GM12873 (cell line): ENCODE data around the gene SLC43A2.

ENCODE experiments used
- CTCF ChIP-seq: IDR thresholded peaks from 2 replicates; pipeline ENCODE4 v1.5.1; 2012; ENCODE audit warnings: low read depth, mild to moderate bottlenecking, moderate library complexity, low read length, control low read depth; ENCODE audit not compliant: insufficient read depth; ENCODE audit errors: missing control alignments

Gene SLC43A2

DNA sequence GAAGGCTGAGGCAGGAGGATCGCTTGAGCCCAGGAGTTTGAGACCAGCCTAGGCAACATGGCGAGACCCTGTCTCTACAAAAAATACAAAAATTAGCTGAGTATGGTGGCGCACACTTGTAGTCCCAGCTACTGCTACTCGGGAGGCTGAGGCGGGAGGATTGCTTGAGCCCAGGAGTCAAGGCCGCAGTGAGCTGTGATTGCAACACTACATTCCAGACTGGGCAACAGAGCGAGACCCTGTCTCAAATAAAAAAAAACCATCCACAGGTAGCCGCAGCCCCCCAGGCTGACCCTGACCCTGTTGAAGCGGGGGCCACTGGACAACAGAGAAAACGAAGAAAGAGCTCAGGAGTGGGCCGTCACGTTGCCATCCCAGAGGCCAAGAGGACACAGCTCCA, 4.0 kb downstream of the SLC43A2 start:
- TF ChIP-seq CTCF: no peak

DNA sequence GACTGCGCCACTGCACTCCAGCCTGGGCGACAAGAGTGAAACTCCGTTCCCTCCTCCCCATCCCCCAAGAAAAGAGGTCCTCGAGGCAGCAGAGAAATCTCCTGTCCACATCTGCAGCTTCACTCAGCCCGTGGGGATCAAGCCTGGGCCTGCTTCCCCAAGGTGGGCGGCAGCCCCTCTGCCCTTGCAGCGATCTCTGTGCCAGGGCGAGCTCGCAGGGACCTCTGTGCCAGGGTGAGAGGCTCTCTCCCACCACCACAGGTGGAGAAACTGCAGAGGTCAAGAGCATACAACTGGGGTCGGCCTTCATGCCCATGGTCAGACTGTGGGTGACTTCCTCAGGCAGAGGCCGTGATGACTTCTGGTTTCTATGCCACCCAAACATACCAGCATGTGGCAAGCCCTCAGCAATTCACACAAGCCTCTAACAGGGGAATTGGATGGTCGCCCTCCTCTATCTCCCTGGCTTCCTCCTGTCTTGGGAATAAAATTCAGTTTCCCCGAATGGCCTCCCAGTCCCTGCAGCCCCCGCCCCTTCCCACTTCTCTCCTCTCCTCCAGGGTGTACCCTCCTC, 5.5 kb downstream of the SLC43A2 start:
- TF ChIP-seq CTCF: no peak

- no peak for TF ChIP-seq CTCF
These were observed 7.2 kb downstream of the SLC43A2 start for GRCh38 chr17:1621273-1621954.

DNA sequence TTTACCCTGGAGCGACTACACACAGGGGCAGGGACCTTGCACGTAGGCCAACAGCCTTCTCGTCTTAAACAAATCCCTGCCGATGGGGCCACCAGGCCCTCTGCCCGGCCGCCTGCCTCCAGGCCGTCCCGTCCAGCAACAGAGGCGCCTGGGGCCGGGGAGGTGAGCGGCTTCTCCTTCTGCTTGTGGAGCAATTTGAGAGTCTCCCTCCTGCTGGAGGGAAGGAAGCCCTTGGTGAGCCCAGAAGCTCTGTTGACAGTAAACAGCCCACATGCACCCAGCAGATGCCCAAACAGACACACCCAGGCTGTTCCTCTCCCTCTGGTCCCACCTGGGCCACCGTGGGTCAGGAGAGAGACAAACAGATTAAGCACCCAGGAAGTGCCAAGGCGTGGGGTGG, 8.1 kb downstream of the SLC43A2 start:
- no peak for TF ChIP-seq CTCF

GRCh38 chr17:1617620-1618174, 10.9 kb downstream of the SLC43A2 start:
- no peak for TF ChIP-seq CTCF

DNA sequence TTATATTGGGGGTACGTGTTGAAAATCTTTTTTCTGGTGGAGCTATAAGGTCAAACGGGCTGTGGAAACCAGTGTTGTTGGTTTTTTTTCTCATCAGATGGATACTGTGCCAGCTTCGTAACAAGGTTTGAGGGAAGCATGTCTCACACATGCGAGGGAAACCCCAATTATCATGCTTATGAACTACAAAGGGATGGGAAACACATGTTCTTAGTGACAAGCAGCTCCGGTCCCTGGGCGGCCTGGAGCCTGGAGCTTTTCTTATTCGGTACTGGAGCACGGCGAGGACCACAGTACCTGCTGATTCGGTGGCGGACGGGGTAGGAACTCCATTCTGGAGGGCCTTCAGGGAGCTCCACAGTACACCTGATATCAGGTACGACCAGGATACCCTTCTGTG, 12.5 kb downstream of the SLC43A2 start:
- TF ChIP-seq CTCF: no peak

DNA sequence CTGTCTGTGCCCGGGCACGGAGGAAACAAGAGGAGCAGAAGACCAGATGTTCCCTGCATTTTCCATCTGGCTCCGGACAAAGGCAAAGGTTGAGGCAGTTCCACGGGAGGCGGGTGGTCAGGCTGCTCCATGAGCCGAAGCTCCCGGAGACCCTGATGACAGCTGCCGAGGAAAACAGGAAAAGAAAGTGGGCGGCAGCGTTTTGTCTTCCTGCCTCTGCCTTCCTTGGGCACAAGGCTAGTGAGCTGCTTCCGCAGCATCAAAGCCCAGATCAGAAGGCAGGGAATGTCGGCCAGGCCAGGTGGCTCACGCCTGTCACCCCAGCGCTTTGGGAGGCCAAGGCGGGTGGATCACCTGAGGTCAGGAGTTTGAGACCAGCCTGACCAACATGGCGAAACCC, 16.2 kb downstream of the SLC43A2 start:
- no peak for TF ChIP-seq CTCF
